CD4-positive, alpha-beta T cell treated with Interleukin-4 for 4 hours (primary cell): ENCODE data around the gene RHBDD3.
"Not testable (repeated sequence)": the region's sequence is repeated elsewhere in the genome, so short reads cannot be mapped to it uniquely, and the experiment has no call there.

Experiments used
- DNase-seq: peaks from one replicate; pipeline ENCODE4 v3.0.0-alpha.2; 2020

RHBDD3 gene

DNA sequence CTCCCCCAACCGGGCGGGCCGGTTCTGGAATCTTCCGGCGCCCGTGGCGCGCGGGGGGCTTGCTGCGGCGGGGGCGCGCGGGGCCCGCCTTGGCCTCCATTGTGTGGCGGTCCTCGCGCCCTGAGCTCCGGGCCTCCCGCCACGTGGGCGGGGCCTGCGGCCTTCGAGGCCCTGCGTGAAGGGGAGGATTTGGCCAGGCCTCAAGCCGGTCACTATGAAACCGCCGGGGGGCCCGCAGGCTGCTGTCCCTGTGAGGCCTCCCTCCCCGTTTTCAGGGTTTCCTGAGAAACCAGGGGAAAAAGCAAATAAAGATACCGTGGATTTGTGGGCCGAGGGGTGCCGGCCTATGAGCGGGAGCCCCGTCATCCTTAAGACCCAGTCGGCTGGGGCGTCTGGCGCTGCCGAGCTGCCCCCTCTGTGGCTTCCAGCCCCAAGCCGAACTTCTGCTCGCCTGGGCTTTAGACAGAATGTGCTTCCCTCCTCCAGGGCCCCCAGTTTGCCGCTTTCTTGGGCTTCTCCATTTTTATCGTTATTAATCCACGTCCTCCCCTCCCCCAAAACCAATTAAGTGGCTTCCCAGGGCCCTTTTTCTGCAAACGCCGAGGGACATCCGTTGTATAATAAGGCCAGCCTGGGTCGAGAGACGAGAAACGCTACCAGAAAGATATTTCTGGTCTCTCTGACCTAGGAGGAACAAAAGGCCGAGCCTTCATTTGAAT lies 889 bp upstream of the RHBDD3 start:
- DNase-seq: peak; percentile 16

DNA sequence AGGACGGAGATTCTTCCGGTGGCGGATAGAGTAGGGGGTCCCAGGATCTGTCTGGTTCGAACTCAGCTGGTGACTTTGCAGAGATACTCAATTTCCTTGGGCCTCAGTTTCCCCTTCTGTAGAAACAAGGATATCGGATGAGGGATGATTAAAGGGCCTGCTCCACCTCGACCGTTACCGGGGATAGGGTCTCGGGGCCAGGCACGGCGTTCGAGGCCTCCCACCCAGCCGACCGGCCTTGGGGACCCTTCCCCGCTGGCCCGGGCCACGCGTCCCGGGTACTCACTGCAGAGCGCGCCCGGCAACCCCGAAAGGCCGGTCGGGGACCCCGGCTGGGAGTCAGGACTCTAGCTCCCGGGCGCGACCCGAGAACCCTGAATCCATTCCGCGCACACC lies 321 bp downstream of the RHBDD3 start:
- no peak for DNase-seq

- DNase-seq: no peak
These were observed 968 bp downstream of the RHBDD3 start for GRCh38 chr22:29266564-29267461.

- DNase-seq: no peak
These were observed 1.9 kb downstream of the RHBDD3 start for GRCh38 chr22:29265929-29266328.

DNA sequence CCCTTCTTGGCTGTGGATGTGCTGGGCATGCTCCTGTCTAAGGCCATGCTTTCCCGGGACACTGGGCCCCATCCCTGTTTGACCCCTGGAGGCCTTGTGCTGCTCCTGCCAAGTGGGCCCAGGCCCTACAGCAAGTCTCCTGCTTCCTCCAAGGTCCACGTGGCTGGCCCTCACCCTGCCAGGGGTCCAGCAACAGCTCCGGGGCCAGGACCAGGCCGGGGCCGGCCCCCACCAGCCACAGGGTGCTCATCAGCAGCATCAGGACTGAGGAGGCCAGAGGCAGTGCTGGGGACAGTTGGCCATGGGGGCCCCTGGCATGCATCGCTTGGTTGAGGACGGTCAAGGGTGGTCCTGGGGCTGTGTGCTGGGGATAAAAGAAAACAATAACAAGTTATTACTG lies 2.5 kb downstream of the RHBDD3 start:
- no peak for DNase-seq

GRCh38 chr22:29263791-29264276 lies 3.9 kb downstream of the RHBDD3 start:
- DNase-seq: no peak

DNA sequence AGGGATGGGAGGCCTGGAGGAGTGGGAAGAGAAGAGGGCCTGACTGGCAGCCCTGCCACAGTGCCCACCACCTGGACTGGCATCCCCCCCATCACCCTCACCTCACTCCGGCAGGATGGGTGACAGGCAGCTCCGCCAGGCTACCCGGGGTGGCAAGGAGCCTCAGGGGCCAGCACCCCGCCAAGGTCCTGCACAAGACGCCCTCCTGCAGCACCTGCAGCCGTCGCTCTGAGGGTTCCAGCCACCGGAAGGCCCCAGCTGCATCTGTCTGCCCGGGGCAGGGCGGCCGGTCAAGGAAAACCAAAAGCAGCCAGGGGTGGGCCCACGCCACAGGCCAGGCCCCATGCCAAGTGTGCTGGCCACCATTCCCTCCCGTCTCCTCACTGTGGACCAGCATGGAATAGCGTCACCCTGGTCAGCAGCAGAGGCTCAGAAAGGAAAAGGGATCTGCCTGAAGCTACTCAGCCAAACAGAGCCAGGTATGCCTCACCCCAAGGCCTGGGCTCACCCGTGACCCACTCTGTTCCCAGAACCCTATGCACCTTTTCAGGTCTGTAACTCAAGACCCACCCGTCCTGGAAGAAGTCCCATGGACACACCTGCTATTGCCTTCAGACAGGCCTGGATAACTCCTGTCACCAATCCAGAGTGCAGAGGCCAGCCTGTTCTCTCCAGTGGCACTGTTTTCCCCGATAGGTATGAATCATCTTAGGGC lies 7.0 kb downstream of the RHBDD3 start:
- DNase-seq: no peak

DNA sequence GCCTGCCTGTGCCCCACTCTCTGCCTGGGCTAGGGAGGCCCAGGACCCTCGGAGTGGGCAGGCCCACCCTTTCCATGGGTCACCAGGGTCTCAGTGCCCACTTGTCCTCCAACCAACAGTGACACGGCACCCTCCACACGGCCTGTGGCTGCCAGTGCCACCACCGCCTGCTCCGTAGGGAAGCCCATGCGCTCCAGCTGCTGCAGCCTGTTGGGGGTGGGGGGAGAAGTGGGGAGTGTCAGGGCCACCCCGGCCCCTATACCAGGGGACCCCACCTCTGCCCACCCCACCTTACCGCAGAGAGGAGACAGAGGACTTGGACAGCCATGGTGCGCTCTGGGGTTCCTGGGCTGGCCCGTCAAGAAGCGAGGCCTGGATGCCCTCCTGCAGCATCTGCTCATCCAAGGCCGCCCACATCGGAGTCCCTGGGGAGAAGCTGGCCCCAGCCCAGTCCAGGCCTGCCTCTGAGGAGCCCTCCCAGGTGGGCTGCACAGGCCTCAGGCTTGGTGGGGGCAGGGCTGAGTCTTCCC lies 7.7 kb downstream of the RHBDD3 start:
- DNase-seq: no peak

DNA sequence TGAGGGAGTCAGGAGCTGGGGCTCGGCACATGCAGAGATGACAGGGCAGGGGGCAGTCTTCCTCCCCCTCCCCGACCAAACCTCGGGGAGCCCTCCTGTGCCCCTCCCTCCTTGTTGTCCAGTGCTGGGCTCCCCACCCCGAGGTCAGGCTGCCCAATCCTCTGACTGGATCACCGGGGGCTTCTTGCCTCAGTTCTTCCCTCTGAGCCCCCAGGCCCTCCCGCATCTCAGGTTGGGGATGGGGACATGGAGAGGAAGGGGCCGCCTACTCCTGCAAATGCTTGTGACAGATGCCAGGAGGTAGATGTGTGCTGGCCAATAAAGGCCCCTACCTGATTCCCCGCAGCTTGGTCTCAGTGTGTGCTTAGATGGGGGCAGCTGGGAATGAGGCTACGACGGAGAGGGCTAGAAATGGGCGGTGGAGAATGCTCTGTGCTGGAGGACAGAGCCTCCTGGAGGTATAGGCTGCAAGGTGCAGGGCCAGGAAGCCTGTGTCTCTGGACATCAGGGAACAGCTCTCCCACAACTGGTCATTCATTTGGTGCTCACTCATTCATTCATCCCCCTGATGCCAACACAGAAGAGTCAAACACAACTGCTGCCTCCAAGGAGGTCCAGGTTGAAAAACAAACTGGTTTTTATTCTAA lies 8.4 kb downstream of the RHBDD3 start:
- no peak for DNase-seq

GRCh38 chr22:29258407-29259252 lies 9.2 kb downstream of the RHBDD3 start:
- DNase-seq: no peak

DNA sequence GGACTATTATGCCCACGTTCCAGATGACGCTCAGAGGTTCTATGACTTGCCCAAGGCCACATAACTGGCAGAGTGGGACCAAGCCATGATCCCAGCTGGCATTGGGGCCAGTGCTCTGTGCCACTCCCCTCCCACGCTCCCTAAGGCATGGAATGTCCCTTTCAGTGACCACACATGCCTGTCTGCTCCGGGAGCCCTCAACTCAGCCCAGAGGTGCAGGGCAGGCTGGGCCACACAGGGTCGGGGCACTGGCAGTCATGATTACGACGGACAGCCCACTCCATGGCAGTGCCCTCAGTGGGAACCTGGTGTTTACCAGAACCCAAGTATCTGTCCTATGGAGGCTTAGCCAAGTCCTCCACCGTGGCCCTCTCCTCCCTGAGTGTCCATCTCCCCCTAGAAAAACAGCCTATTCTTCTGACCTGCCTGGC lies 10.0 kb downstream of the RHBDD3 start:
- no peak for DNase-seq

DNA sequence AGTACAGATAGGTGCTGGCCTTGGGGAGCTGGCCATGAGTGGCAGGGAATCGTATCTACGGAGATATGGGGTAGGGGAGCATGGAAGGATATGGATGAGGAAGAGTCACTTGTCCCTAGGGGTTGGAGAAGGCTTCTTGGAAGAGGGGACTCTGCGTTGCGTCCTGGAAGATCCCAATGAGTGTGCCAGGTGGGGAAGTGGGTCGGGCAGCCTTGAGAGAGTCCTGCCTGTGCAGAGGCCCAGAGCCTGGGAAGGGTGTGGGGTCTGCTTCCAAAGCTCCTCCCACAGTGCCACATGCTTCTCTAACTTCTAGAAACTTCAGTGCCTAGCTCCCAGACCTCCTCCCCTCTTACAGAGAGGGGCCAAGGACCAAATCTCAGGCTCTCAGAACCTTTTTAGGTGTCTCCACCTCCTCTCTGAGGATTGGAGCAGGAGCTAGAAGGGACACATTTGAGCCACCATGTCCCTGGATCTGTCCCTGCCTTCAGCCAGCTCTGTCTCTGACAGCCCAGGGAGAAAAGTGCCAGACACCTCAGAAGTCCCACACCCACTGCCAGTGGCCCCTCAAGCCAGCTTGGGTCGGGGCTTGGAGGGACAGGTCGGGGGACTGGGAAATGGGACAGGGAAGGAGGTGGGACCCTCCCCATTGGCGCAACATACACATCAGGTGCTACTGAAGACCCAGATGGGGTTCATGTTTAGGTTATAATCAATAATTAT lies 11.0 kb downstream of the RHBDD3 start:
- no peak for DNase-seq

DNA sequence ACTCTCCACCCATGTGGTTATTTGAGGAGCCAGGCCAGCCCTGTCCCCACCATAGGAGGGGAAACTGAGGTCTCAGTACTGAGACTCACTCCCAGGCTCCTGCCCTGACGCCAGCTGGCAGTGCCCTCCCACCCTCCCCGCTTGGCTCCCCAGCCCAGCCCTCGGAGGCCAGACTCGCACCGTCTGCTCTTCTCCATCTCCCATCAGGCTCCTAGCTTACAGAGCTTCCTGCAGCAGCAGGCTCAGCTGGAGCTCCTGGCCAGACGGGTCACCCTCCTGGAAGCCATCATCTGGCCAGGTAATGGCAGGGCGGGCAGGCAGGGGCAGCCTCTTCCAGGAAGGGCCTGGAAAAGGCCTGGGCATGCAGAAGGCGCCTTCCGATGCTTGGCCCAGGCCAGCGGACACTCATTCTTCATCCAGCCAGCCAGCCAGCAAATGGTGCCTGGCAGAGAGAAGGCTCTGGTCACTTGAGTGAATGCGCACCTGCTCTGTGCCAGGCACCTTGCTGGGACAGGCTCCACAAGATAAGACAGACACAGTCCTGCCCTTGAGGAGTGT lies 12.6 kb downstream of the RHBDD3 start:
- DNase-seq: no peak

DNA sequence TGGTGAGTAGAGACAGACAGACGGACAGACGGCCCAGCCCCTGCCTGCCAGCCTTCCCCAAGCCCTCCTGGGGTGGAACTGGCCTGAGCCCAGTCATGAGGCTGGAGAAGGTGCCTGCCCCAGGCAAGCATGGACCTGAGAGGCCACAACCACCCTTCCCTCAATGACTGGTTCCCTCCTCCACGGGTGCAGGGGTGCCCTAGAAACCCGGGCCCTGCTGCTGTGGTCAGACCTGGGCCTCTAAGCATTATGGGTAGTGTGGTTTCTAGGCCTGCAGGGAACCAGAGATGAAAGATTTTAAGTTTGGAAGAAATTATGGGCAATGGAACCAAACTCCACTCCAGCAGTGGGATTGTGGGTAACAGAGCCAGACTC lies 13.5 kb downstream of the RHBDD3 start:
- no peak for DNase-seq

DNA sequence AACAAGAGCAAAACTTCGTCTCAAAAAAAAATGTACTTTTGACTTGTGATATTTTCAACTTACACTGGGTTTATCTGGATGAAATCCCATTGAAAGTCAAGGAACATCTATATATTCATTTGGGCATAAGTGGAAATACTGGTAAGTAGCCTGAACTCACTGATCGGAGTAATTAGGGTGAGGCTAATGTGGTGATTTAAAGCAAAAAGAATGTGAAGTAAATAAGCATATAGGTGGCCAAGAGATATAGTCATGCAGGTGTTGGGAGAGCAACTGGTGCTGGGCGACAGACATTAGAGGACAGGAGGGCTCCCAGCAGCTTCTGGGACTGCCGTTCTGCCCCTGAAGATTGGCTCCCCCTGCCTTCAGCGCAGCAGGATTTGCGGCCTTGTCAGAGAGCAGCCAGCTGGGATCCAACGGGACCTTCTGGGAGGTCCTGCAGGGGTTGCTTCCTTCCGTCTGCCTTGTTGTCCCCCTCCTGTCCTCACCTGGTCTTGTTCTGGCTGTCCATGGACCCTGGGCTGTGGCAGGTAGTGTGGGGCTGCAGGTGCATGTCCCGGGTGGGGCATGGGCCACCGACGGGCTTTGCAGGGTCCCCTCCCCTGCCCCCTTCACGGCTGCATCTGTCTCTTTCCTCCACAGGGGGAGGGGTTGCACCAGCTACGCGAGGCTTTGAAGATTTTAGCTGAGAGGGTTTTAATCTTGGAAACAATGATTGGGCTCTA lies 14.1 kb downstream of the RHBDD3 start:
- no peak for DNase-seq

- DNase-seq: no peak
These were observed 15.5 kb downstream of the RHBDD3 start for GRCh38 chr22:29251981-29252911.

DNA sequence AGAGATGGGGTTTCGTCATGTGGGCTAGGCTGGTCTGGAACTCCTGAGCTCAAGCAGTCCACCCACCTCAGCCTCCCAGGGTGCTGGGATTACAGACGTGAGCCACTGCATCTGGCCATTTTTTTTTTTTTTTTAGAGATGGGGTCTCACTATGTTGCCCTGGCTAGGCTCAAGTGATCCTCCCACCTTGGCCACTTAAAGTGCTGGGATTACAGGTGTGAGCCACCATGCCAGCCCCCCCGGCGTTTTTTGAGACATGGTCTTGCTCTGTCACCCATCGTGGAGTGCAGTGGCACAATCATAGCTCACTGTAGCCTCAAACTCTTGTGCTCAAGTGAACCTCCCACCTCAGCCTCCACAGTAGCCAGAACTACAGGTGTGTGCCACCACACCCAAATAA lies 16.5 kb downstream of the RHBDD3 start:
- no peak for DNase-seq

DNA sequence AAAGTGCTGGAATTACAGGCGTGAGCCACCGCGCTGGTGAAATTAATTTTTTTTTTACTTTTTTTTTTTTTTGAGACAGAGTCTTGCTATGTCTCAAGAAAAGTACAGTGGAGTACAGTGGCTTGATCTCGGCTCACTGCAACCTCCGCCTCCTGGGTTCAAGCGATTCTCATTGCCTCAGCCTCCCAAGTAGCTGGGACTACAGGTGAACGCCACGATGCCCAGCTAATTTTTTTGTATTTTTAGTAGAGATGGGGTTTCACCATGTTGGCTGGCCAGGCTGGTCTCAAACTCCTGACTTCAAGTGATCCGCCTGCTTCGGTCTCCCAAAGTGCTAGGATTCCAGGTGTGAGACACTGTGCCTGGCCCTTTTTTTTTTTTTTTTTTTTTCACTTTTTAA lies 19.9 kb downstream of the RHBDD3 start:
- not testable (repeated sequence) for DNase-seq
